Fibroblast of skin of left biceps (primary cell): Measurements from ENCODE around the gene VIL1.
A peak's percentile ranks its signal among the peaks of the same experiment; 100 is the strongest.

Experiments used
- DNase-seq, 2 experiments: peaks; one replicate each; pipeline ENCODE4 v3.0.0-alpha.2; 2013; ENCODE audit warnings: low read depth in 2 of 2

Gene VIL1

DNA sequence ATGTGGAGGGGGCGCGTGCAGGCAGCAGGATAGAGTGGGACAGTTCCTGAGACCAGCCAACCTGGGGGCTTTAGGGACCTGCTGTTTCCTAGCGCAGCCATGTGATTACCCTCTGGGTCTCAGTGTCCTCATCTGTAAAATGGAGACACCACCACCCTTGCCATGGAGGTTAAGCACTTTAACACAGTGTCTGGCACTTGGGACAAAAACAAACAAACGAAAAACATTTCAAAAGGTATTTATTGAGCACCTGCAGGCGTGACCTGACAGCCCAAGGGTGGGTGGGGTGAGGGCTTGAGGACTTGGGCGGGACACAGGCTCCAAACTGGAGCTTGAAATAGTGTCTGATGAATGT lies 23.9 kb upstream of the VIL1 start:
- no peak for DNase-seq

DNA sequence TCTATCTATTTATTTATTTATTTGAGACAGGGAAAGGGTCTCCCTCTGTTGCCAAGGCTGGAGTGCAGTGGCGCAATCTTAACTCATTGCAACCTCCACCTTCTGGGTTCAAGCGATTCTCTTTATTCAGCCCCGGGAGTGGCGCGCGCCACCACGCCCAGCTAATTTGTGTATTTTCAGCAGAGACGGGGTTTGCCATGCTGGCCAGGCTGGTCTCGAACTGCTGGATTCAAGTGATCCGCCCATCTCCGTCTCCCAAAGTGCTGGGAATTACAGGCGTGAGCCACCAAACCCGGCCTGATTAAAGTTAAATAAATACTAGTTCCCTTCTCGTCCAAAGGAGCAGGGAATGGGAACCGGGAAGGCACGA lies 23.5 kb upstream of the VIL1 start:
- DNase-seq: no peak

DNA sequence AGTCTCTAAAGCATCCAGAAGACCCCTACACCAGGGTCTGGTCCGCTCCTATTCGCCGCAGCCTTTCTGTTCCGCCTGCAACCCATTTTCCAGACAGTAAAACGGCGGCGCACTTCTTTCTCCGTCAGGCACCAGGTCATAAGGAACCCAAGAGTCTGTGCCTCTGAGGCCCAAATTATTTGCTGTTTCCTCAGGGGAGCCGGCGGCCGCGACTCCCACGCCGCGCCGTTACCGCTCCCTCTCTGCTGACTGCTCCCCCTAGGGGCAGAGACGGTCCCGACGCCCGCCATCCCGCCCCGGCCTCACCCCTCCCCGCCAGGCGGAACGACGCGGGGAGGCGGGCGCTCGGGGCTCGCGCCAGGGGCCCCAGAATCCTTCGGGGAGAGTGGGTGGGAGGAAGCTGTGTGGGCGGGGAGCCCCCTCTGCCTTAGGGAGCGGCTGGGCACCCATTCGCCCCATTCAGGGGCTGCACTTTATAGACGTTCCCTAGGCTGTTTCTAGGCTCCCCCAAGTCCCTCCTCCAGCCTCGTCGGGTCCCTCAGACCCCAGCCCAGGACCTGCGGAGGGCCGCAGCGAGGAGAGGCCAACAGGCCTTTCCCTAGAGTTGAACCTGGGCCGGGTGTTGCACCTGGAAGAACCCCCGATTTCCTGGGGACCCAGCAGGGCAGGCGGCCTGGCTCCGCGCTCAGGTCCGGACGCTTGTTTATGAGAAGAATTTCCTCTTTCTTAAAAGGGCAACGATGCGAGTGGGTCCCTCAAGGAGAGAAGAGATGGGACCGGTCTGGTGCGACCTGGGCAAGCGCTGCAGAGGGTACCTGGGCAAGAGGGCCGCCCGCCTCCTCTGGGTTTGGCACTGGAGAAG lies 22.9 kb upstream of the VIL1 start:
- peak; percentile 95 to 96 for DNase-seq

DNA sequence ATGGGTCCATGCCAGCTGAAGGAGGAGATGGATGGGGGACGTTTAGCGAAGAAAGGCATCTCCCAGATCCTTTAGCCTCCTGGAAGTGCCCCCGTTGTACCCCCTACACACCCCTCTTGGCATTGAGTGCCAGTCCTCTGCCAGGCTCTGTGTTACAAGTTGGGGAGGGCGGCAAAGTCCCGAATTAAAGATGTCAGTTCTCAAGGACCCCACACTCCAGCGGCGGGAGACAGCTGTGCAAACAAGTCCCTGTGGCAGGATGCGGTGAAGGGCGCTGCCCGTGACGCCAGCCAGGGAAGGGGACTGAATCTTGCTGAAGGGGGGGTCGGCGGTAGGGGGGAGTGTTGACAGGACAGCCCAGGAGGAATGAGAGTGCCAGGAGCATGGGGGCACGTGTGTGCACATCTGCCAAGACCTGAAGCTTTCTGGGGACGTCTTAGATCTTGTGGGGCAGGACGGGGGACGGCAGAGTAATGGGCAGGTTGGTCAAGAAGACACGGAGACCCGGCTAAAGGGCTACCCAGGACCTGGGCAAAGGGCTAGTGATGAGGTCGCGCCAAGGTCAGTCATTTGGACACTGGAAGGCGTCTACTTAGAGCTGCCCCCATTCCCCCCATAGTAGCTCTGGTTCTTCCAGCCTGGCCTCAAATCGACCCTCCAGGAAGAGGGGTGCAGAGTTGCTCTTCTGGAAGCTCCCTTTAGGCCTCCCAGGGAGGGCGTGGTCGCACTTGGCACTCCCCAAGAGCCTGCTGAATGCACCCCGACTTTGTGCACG lies 22.0 kb upstream of the VIL1 start:
- DNase-seq: no peak

DNA sequence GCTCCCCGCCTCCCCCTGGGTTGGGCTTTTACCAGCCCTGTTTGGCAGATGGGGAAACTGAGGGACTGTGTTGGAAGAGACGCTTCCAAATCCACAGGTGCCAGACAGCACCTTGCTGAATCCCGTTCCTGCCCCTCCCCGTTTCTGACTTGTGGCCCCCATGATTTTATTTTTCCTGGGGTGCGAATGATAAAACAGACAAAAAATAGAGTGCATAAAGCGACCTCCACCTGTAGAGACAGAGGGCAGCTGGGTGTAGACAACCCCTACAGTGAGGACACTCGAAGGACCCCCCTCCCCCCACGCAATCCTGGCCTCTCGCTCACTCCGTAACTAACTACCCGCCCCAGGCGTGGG lies 21.5 kb upstream of the VIL1 start:
- no peak for DNase-seq

DNA sequence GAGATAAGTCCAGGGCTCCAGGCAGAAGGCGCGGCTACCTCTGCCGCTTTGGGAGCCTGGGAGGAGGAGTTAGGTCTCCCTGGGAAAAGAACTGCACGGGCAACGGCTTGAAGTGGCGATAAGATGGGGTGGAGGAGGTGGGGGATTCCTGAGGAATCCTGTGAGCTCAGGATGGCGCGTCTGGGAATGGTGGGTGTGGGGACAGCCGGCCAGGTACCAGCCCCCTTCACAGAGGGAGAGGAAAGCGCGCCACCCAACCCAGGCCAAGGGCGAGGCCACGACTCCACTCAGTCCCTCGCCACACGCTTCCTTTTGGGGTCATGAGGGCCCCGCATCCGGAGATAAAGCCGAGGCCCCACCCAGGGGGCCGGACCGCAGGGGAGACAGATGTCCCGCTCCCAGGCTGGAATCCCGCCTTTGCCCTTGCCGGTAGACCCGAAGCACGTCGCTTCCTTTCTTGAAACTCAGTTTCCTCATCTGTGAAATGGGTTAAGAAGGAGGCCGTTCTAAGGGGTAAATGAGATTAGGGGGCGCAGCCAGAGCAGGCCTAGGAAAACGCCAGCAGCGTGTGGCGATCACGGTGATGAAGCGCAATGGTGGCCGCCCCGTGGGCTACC lies 21.0 kb upstream of the VIL1 start:
- peak in 1 of 2 experiments; percentile 55 for DNase-seq

DNA sequence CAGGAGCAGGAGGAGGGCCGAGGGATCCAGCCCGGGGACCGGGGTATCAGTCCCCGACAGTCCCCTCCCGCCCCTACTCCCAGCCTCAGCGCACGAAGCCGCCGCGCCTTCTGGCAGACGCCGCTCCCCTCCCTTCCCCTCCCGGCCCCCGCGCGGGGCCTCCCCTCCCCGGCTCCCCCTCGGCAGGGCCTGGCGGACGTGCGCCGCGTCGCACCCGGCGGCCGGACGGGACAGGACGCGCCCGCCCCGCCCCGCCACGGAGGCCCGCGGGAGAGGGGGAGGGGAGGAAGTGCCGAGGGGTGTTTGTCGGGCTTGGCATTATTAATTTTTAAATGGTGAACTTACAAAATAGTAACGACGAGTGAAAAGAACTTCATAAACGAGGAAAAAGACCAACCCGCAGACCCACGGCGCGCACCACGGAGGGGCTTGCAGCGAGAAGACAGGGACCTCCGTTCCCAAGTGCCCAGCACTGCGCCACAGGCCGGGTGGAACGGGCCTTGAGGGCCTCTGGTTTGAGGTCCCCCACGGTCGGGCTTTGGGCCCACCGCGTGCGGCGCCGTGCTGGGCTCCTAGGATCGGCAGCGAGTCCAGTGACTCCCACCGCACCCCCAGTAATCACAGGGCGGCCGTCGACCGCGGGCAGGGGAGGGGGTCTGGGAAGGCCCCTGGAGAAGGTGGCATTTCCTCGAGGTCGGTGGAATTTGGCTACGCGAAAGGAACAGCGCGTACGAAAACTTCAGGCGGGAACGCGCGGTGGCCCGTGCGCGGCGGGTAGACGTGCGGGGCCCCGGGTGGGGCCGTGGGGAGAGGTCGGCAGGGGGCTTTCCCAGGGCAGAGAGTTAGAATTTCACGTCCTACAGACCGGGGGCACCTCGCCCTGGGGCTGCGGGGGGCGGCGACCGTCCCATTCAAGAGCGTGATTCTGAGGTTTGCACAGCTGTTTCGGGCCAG lies 20.2 kb upstream of the VIL1 start:
- peak in 1 of 2 experiments; percentile 64 for DNase-seq

DNA sequence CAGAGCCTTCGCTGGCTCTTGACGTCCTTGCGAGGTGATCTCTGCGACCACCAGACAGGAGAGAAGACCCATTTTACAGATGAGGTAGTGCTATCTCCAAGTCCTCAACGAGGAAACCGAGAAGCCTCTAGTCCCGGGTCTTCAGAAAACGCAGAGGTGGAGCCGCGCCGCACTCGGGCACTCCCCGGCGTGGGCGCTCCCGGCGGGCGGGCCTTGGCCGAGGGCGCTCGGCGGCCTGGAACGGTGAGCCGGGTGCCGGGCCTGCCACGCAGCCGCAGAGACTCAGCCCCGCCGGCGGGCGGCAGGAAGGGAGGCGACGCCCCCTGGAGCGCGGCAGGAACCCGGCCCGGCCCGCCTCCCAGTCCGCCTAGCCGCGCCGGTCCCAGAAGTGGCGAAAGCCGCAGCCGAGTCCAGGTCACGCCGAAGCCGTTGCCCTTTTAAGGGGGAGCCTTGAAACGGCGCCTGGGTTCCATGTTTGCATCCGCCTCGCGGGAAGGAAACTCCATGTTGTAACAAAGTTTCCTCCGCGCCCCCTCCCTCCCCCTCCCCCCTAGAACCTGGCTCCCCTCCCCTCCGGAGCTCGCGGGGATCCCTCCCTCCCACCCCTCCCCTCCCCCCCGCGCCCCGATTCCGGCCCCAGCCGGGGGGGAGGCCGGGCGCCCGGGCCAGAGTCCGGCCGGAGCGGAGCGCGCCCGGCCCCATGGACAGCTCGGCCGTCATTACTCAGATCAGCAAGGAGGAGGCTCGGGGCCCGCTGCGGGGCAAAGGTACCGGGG lies 19.3 kb upstream of the VIL1 start, which contains the start of gene CTDSP1:
Gene CTDSP1 (plus strand): TSS at position 478 of the 776 bp plus-strand sequence. CDS start 223 bp downstream, at position 701.
- DNase-seq: peak; percentile 94 to 96

DNA sequence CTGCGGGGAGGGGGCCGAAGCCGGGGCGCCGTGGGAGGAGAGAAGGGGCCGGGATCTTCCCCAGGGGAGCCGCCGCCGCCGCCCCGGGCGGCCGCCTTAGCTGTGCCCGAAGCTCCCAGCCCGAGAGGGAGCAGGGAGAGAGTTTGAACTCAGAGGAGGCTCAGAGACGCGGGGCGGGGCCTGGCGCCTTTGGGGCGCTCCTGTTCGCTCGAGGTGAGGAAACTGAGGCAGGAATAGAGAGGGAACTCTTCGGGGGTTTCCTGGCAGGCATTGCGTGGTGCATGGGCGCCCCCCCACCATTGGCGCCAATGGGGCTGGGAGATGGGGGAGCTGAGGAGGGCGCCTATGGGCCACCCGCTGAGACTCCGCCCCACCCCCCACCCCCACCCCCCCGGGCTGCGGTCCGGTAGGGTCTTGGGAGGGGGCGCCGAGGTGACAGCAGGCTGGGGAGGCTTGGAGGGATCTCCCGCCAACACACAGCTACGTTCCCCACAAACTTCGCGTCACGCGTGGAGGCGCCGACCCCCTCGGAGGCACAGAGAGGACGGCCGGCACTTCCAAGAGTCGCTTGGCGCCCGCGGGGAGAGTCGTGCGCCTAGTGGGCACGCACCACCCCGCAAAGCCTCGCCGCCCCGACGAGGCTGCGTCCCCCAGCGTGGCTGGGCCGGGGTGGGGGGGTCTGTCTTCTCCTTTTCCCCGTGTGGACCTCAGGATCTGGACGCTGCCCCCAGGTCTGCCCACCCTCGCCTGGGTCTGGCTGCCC lies 18.6 kb upstream of the VIL1 start:
- DNase-seq: no peak

DNA sequence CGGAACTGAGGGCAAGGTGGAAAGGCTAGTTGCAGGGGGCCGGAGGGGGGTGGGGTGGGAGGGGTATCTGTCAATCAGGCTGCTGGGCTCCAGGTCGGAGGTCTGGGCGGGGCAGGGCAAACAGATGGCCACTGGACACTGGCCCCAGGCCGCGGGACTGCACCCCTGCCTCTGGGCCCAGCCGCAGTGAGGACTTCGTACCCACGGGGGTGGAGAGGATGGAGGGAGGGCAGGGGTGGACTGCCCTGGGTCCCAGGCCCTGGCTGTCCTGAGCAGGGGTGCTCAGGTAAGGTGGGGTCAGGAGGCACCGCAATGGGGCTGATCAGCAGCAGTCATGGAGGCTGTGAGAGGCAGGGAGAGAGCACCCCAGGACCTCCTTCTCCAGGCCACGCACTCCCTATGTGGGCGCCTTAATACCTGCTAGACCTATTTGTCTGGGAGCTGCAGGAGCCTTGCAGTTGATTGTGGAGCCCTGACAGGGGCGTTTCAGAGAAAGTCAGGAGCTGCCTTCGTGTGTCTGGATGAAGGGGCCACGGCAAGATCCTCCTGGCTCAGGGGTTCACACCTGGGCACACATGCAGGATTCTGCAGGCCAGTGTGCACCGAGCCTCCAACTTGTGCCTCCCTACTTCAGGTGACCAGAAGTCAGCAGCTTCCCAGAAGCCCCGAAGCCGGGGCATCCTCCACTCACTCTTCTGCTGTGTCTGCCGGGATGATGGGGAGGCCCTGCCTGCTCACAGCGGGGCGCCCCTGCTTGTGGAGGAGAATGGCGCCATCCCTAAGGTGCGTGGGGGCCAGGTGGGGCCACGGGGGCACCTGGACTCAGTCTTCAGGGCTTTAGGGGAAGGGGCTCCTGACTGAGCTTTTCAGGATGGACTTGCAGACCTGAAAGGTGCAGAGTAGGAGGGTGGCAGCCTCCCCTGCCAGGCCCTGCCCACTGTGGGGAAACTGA lies 17.7 kb upstream of the VIL1 start:
- no peak for DNase-seq

DNA sequence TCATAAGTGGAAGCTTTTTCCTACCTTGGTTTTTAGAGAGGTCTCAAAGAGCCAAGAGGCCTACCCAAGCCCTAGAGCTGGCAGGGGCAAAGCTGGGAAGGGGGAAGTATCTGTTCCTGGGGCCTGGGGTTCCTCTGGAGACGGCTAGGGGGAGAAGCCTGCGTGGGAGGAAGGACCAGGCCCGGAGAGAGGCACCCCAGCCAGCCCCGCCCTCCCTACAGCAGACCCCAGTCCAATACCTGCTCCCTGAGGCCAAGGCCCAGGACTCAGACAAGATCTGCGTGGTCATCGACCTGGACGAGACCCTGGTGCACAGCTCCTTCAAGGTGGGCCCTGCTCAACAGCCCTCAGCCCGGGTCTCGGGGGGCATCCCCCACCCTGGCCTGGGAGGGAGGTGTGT lies 17.0 kb upstream of the VIL1 start:
- no peak for DNase-seq

DNA sequence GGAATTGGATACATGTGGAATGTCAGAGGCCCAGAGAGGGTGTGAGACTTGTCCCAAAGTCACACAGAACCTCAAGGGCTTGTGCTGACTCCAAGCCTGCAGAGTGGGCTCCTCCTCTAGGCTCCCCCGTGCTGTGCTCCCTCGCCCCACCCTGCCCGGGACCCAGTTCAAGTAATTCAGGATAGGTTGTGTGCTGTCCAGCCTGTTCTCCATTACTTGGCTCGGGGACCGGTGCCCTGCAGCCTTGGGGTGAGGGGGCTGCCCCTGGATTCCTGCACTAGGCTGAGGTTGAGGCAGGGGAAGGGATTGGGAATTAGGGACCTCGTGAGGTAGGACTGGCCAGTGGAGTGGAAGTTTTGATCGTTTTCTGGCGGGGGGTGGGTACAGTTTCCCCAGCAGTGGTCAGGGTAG lies 16.4 kb upstream of the VIL1 start:
- no peak for DNase-seq

DNA sequence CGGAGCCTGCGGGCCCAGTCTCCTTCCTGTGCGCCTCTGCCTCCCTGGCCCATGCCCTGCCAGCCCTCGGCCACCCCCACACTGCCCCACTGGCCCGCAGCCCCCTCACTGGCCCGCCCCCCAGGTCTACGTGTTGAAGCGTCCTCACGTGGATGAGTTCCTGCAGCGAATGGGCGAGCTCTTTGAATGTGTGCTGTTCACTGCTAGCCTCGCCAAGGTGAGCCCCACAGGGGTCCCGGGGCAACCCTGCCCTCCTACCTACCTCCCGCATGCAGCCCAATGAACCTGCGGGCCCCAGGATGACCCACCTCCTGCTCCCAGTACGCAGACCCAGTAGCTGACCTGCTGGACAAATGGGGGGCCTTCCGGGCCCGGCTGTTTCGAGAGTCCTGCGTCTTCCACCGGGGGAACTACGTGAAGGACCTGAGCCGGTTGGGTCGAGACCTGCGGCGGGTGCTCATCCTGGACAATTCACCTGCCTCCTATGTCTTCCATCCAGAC lies 16.0 kb upstream of the VIL1 start:
- no peak for DNase-seq

DNA sequence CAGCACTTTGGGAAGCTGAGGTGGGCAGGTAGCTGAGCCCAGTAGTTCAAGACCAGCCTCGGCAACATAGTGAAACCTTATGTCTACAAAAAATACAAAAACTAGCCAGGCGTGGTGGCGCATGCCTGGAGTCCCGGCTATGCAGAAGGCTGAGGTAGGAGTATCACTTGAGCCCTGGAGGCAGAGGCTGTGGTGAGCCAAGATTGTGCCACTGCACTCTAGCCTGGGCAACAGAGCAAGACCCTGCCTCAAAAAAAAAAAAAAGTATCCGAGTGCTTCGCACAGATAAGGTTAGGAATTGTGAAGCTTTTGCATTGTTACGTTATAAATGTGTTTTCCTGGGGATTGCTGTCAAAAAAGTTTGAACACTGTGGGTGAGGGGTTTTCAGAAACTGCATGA lies 15.1 kb upstream of the VIL1 start:
- DNase-seq: no peak

DNA sequence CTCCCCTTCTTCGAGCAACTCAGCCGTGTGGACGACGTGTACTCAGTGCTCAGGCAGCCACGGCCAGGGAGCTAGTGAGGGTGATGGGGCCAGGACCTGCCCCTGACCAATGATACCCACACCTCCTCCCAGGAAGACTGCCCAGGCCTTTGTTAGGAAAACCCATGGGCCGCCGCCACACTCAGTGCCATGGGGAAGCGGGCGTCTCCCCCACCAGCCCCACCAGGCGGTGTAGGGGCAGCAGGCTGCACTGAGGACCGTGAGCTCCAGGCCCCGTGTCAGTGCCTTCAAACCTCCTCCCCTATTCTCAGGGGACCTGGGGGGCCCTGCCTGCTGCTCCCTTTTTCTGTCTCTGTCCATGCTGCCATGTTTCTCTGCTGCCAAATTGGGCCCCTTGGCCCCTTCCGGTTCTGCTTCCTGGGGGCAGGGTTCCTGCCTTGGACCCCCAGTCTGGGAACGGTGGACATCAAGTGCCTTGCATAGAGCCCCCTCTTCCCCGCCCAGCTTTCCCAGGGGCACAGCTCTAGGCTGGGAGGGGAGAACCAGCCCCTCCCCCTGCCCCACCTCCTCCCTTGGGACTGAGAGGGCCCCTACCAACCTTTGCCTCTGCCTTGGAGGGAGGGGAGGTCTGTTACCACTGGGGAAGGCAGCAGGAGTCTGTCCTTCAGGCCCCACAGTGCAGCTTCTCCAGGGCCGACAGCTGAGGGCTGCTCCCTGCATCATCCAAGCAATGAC lies 14.4 kb upstream of the VIL1 start:
- DNase-seq: no peak

DNA sequence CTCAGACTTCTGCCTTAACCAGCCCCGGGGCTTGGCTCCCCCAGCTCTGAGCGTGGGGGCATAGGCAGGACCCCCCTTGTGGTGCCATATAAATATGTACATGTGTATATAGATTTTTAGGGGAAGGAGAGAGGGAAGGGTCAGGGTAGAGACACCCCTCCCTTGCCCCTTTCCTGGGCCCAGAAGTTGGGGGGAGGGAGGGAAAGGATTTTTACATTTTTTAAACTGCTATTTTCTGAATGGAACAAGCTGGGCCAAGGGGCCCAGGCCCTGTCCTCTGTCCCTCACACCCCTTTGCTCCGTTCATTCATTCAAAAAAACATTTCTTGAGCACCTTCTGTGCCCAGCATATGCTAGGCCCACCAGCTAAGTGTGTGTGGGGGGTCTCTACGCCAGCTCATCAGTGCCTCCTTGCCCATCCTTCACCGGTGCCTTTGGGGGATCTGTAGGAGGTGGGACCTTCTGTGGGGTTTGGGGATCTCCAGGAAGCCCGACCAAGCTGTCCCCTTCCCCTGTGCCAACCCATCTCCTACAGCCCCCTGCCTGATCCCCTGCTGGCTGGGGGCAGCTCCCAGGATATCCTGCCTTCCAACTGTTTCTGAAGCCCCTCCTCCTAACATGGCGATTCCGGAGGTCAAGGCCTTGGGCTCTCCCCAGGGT lies 13.7 kb upstream of the VIL1 start:
- DNase-seq: no peak

DNA sequence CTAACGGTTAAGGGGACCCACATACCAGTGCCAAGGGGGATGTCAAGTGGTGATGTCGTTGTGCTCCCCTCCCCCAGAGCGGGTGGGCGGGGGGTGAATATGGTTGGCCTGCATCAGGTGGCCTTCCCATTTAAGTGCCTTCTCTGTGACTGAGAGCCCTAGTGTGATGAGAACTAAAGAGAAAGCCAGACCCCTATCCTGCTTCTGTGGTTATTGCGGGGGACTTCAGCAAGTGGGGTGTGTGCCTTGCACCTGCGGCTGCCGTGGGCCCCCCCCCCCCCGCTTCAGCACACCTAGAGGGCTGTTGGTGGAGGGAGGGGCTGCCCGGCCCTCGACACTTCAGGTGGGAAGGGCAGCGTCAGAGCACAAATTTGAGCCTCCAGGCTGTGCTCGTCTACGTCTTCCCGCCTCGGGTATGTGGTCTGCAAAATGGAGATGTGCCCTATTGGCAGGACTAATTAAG lies 13.1 kb upstream of the VIL1 start:
- DNase-seq: no peak
